ENCODE data around the gene ZNF805.
A peak's percentile ranks its signal among the peaks of the same experiment; 100 is the strongest.

The ZNF805 gene

DNA sequence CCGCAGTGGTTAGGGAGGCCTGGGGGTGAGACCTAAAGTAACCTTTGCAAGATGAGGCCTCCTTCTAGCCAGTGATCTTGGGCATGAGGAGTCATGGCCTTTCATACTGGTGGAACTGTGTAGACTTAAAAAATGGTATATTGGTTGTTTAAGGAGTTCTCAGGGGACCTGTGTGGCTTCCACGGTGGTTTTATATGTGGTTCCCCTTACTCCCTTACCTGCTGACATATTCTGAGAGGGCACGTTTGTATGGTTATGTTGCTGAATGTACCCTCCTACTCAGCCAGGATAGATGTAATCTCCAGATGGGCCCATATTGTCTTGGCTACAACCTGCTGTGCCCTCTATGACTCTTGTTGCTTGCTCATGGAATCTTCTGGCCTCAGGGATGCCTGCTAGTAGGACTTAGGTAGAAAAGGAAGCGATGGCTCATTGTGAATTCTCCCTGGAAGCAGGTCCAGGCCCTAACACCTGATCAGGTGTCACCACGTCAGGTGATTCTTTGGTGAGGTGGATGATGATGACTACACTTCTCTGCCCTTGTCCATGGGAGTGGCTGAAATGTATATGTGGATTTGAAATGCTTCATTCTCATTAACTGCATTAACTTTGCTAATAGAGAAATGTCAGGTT lies 41.7 kb downstream of the ZNF805 start:
- H3K9me3 Mint-ChIP-seq: peaks cover 6 to 9% of the 10 kb centered on the region in 2 donors
- H3K27ac Mint-ChIP-seq: peak overlapping the region in 1 of 2 donors; percentile 88
- DNase-seq: peak; percentile 43 to 75
- peak; percentile 56 for ATAC-seq
- no peak overlapping the region for H3K4me3 Mint-ChIP-seq
- H3K4me1 Mint-ChIP-seq: peaks cover 39% of the 10 kb centered on the region
- no peaks in the 10 kb centered on the region for H3K27me3 Mint-ChIP-seq

GRCh38 chr19:57288373-57288772 lies 47.9 kb downstream of the ZNF805 start:
- H3K27ac Mint-ChIP-seq: no peak overlapping the region
- no peak overlapping the region for H3K4me3 Mint-ChIP-seq
- no peaks in the 10 kb centered on the region for H3K27me3 Mint-ChIP-seq
- H3K9me3 Mint-ChIP-seq: peaks cover 36 to 53% of the 10 kb centered on the region in 2 donors
- no peak for ATAC-seq
- peaks cover 10% of the 10 kb centered on the region for H3K4me1 Mint-ChIP-seq
- no peak for DNase-seq

DNA sequence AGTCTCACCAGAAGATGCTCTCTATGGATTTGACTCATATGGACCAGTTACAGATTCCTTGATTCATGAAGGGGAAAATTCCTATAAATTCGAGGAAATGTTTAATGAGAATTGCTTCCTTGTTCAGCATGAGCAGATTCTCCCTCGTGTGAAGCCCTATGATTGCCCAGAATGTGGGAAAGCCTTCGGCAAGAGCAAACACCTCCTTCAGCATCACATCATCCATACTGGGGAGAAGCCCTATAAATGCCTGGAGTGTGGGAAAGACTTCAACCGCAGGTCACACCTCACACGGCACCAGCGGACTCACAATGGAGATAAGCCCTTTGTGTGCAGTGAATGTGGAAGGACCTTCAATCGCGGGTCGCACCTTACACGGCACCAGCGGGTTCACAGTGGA lies 50.5 kb downstream of the ZNF805 start:
- no peak for DNase-seq
- ATAC-seq: no peak
- Mint-ChIP-seq H3K9me3 (peaks cover 47 to 72% of the 10 kb centered on the region in 2 donors), H3K27ac (no peak overlapping the region), H3K4me1 (no peaks in the 10 kb centered on the region), H3K4me3 (no peak overlapping the region), H3K27me3 (no peaks in the 10 kb centered on the region)

GRCh38 chr19:57292547-57292946 lies 52.1 kb downstream of the ZNF805 start:
- Mint-ChIP-seq H3K4me1 (peaks cover 1% of the 10 kb centered on the region), H3K4me3 (no peak overlapping the region), H3K27me3 (no peaks in the 10 kb centered on the region), H3K9me3 (peaks cover 59 to 62% of the 10 kb centered on the region in 2 donors), H3K27ac (no peak overlapping the region)
- DNase-seq (no peak), ATAC-seq (no peak)

GRCh38 chr19:57293719-57294118 lies 53.3 kb downstream of the ZNF805 start:
- no peak overlapping the region for H3K27ac Mint-ChIP-seq
- H3K4me1 Mint-ChIP-seq: peaks cover 7% of the 10 kb centered on the region
- peaks cover 61 to 69% of the 10 kb centered on the region in 2 donors for H3K9me3 Mint-ChIP-seq
- H3K4me3 Mint-ChIP-seq: no peak overlapping the region
- no peaks in the 10 kb centered on the region for H3K27me3 Mint-ChIP-seq
- ATAC-seq (no peak), DNase-seq (no peak)

GRCh38 chr19:57302020-57302465 lies 61.6 kb downstream of the ZNF805 start:
- ATAC-seq (no peak), DNase-seq (no peak)
- H3K4me1 Mint-ChIP-seq: peaks cover 16% of the 10 kb centered on the region
- no peak overlapping the region for H3K4me3 Mint-ChIP-seq
- no peaks in the 10 kb centered on the region for H3K27me3 Mint-ChIP-seq
- H3K27ac Mint-ChIP-seq: no peak overlapping the region
- peaks cover 38 to 47% of the 10 kb centered on the region in 2 donors for H3K9me3 Mint-ChIP-seq

GRCh38 chr19:57302727-57303401 lies 62.4 kb downstream of the ZNF805 start:
- ATAC-seq (no peak), DNase-seq (no peak)
- Mint-ChIP-seq H3K27ac (no peak overlapping the region), H3K4me3 (no peak overlapping the region), H3K27me3 (no peaks in the 10 kb centered on the region), H3K9me3 (peaks cover 31 to 41% of the 10 kb centered on the region in 2 donors), H3K4me1 (peaks cover 12% of the 10 kb centered on the region)
